Neural progenitor cell (in vitro differentiated cells): ENCODE data around the gene CLDN20. TPM values are rescaled to one million over a fixed set of nuclear protein-coding genes. Genes with fewer than 3 reads are reported as not detected.

Experiments used
- DNase-seq: peaks from one replicate; pipeline ENCODE4 v3.0.0-alpha.2; 2016; ENCODE audit warnings: low spot score
- H2AFZ ChIP-seq: fragments of 200-600 bp; sonication (generic); replicated peaks from 2 replicates; pipeline ENCODE4 v1.6.1; 2016; ENCODE audit warnings: antibody characterized with exemption
- H3F3A ChIP-seq: fragments of 200-600 bp; sonication (generic); 2 replicates; pipeline ENCODE4 v1.6.1; 2016; ENCODE audit warnings: antibody characterized with exemption, low read depth
- H3K27ac ChIP-seq: fragments of 200-600 bp; sonication (generic); 2 replicates; pipeline ENCODE4 v1.5.1; 2016; ENCODE audit warnings: mild to moderate bottlenecking
- H3K27me3 ChIP-seq: fragments of 200-600 bp; sonication (generic); 2 replicates; pipeline ENCODE4 v1.6.1; 2016; ENCODE audit warnings: mild to moderate bottlenecking, moderate library complexity
- H3K36me3 ChIP-seq: fragments of 200-600 bp; sonication (generic); 2 replicates; pipeline ENCODE4 v1.5.1; 2016
- H3K4me1 ChIP-seq: fragments of 200-600 bp; sonication (generic); 2 replicates; pipeline ENCODE4 v1.6.1; 2016; ENCODE audit warnings: mixed run types
- H3K4me2 ChIP-seq: fragments of 200-600 bp; sonication (generic); 2 replicates; pipeline ENCODE4 v1.6.1; 2016
- H3K4me3 ChIP-seq: fragments of 200-600 bp; sonication (generic); 2 replicates; pipeline ENCODE4 v1.5.1; 2016
- H3K79me2 ChIP-seq: fragments of 200-600 bp; sonication (generic); 2 replicates; pipeline ENCODE4 v1.6.1; 2016; ENCODE audit warnings: low read depth
- H3K9ac ChIP-seq: fragments of 200-600 bp; sonication (generic); 2 replicates; pipeline ENCODE4 v1.6.1; 2016
- H3K9me3 ChIP-seq: fragments of 200-600 bp; sonication (generic); 2 replicates; pipeline ENCODE4 v1.5.1; 2016; ENCODE audit warnings: low read depth
- H4K20me1 ChIP-seq: fragments of 200-600 bp; sonication (generic); 2 replicates; pipeline ENCODE4 v1.6.1; 2016; ENCODE audit warnings: low read depth
- H3K27ac Mint-ChIP-seq: 3 replicates; pipeline ENCODE4 v1.8.0; 2021; ENCODE audit warnings: mixed read lengths
- H3K27me3 Mint-ChIP-seq: 2 replicates; pipeline ENCODE4 v1.8.0; 2022; ENCODE audit warnings: low read depth, mild to moderate bottlenecking, inconsistent platforms, moderate library complexity, mixed read lengths; ENCODE audit not compliant: insufficient read depth
- H3K36me3 Mint-ChIP-seq: 3 replicates; pipeline ENCODE4 v1.8.0; 2021; ENCODE audit warnings: mixed read lengths
- H3K4me1 Mint-ChIP-seq: 3 replicates; pipeline ENCODE4 v1.8.0; 2021; ENCODE audit warnings: mixed read lengths
- H3K4me3 Mint-ChIP-seq: 3 replicates; pipeline ENCODE4 v1.8.0; 2021; ENCODE audit warnings: mild to moderate bottlenecking, moderate library complexity, mixed read lengths
- H3K9me3 Mint-ChIP-seq: 3 replicates; pipeline ENCODE4 v1.8.0; 2020; ENCODE audit warnings: mixed read lengths
- EZH2 ChIP-seq: fragments of 200-600 bp; sonication (generic); IDR thresholded peaks from 2 replicates; pipeline ENCODE4 v1.6.1; 2017; ENCODE audit warnings: antibody characterized with exemption, mild to moderate bottlenecking, moderate library complexity
- EZH2phosphoT487 ChIP-seq: fragments of 200-600 bp; sonication (generic); IDR thresholded peaks from 2 replicates; pipeline ENCODE4 v1.6.1; 2017; ENCODE audit warnings: antibody characterized with exemption
- total RNA-seq: library from RNA; depleted of rRNA; stranded (reverse); fragments of >200 nt; gene quantifications from 2 replicates; pipeline ENCODE4 v1.2.3, GENCODE V29; 2015; ENCODE audit warnings: low replicate concordance
- TF ChIP-seq, protein P1 (sequence below): fragments of 200-600 bp; sonication (generic); IDR thresholded peaks from 2 replicates; pipeline ENCODE4 v1.5.1; 2017; ENCODE audit warnings: antibody characterized with exemption, mild to moderate bottlenecking

The CLDN20 gene
- total RNA-seq, 1 donor from 2014 or later = not detected

DNA sequence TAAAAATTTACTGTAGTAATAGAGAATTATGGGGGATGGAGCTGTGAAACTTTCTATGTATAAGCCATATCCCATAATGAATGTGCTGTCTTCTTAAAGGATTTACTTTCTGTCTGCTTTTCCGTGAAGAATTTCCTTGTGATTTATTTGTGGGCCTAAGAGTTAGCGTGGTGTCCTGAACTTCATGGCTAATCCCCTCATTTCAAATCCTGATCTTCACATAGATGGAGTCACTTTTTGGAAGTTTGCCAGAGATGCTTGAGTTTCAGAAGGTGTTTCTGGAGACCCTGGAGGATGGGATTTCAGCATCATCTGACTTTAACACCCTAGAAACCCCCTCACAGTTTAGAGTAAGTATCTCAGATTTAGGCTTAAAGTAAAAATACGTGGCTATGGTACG, 19.4 kb upstream of the CLDN20 start:
- no peak overlapping the region for H3K27ac Mint-ChIP-seq
- Histone ChIP-seq H3K27ac (no peak overlapping the region), H3K27me3 (no peaks in the 10 kb centered on the region), H3K36me3 (no peaks in the 10 kb centered on the region), H3K4me3 (no peak overlapping the region), H4K20me1 (no peaks in the 10 kb centered on the region), H2AFZ (no peak overlapping the region), H3K4me1 (no peaks in the 10 kb centered on the region), H3K79me2 (no peaks in the 10 kb centered on the region), H3K9me3 (no peaks in the 10 kb centered on the region), H3K4me2 (no peak overlapping the region), H3K9ac (no peak overlapping the region), H3F3A (peaks cover 10% of the 10 kb centered on the region)
- H3K9me3 Mint-ChIP-seq = peaks cover 11% of the 10 kb centered on the region
- peaks cover 13% of the 10 kb centered on the region for H3K4me1 Mint-ChIP-seq
- DNase-seq = no peak
- TF ChIP-seq EZH2 (no peak), EZH2phosphoT487 (no peak)
- TF ChIP-seq, protein P1, sequence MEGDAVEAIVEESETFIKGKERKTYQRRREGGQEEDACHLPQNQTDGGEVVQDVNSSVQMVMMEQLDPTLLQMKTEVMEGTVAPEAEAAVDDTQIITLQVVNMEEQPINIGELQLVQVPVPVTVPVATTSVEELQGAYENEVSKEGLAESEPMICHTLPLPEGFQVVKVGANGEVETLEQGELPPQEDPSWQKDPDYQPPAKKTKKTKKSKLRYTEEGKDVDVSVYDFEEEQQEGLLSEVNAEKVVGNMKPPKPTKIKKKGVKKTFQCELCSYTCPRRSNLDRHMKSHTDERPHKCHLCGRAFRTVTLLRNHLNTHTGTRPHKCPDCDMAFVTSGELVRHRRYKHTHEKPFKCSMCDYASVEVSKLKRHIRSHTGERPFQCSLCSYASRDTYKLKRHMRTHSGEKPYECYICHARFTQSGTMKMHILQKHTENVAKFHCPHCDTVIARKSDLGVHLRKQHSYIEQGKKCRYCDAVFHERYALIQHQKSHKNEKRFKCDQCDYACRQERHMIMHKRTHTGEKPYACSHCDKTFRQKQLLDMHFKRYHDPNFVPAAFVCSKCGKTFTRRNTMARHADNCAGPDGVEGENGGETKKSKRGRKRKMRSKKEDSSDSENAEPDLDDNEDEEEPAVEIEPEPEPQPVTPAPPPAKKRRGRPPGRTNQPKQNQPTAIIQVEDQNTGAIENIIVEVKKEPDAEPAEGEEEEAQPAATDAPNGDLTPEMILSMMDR = no peak
- H3K27me3 Mint-ChIP-seq = no peaks in the 10 kb centered on the region
- no peak overlapping the region for H3K4me3 Mint-ChIP-seq
- peaks cover 48% of the 10 kb centered on the region for H3K36me3 Mint-ChIP-seq

DNA sequence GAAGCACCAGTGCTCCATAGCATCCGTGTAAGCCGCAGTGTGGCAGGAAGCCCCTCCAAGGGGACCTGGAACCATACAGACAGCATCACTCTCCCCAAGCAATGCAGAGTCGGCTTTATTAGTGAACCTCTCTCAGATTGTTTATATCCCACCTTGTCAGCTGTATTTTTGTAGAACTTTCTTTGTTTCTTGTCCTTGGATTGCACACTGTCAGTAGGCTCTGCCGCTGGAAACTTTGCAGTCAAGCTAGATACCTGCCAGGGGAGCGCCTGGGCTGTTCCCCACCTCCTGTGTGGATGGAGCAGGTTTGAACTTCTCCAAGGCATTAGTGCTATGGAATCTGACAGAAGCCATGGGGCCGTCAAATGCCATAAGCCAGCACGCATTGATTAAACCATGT, 18.6 kb upstream of the CLDN20 start:
- H3K27ac ChIP-seq = no peak overlapping the region
- no peak overlapping the region for H3K27ac Mint-ChIP-seq
- DNase-seq = no peak
- H3K4me3 Mint-ChIP-seq = no peak overlapping the region
- no peaks in the 10 kb centered on the region for H3K9me3 ChIP-seq
- H3K4me1 ChIP-seq = no peaks in the 10 kb centered on the region
- no peaks in the 10 kb centered on the region for H3K79me2 ChIP-seq
- H2AFZ ChIP-seq = no peak overlapping the region
- H3K27me3 Mint-ChIP-seq = no peaks in the 10 kb centered on the region
- no peaks in the 10 kb centered on the region for H3K36me3 ChIP-seq
- H3K9me3 Mint-ChIP-seq = peaks cover 5% of the 10 kb centered on the region
- H3K4me3 ChIP-seq = no peak overlapping the region
- H3K27me3 ChIP-seq = no peaks in the 10 kb centered on the region
- TF ChIP-seq EZH2phosphoT487 = no peak
- TF ChIP-seq, protein P1 = no peak
- TF ChIP-seq EZH2 = no peak
- peaks cover 46% of the 10 kb centered on the region for H3K36me3 Mint-ChIP-seq
- H3K4me2 ChIP-seq = no peak overlapping the region
- H4K20me1 ChIP-seq = no peaks in the 10 kb centered on the region
- no peak overlapping the region for H3K9ac ChIP-seq
- peaks cover 10% of the 10 kb centered on the region for H3F3A ChIP-seq
- peaks cover 13% of the 10 kb centered on the region for H3K4me1 Mint-ChIP-seq

DNA sequence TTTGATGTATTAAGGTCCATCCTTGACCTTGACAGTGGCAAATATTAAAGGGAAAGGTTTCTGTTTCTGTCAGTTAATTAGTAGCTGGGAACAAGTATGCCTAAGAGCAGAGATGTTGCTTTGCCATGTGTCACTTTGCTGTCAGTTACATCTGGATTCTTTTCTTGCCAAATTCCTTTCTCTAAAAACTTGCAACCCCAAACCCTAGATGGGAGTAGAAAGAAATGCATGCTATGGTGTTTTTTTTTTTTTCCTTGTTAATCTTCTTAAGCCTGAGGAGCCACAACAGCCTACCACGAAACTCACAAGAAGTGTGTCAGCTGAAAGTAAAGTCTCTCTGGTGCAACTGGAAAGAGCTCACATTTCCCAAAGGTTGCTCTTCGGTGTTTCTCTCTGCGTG, 18.0 kb upstream of the CLDN20 start:
- H3K4me1 ChIP-seq = no peaks in the 10 kb centered on the region
- H3K4me1 Mint-ChIP-seq = peaks cover 10% of the 10 kb centered on the region
- H3K27me3 ChIP-seq = no peaks in the 10 kb centered on the region
- no peaks in the 10 kb centered on the region for H3K36me3 ChIP-seq
- DNase-seq = no peak
- no peaks in the 10 kb centered on the region for H3K9me3 ChIP-seq
- no peak overlapping the region for H2AFZ ChIP-seq
- H3K4me3 ChIP-seq = no peak overlapping the region
- no peak overlapping the region for H3K4me2 ChIP-seq
- H3K79me2 ChIP-seq = no peaks in the 10 kb centered on the region
- no peak overlapping the region for H3K9ac ChIP-seq
- H3K27ac ChIP-seq = no peak overlapping the region
- no peak overlapping the region for H3K27ac Mint-ChIP-seq
- no peaks in the 10 kb centered on the region for H4K20me1 ChIP-seq
- H3K27me3 Mint-ChIP-seq = no peaks in the 10 kb centered on the region
- H3K9me3 Mint-ChIP-seq = peaks cover under 1% of the 10 kb centered on the region
- TF ChIP-seq, protein P1 = no peak
- TF ChIP-seq EZH2phosphoT487 (no peak), EZH2 (no peak)
- H3K36me3 Mint-ChIP-seq = peaks cover 42% of the 10 kb centered on the region
- no peak overlapping the region for H3K4me3 Mint-ChIP-seq
- peaks cover 10% of the 10 kb centered on the region for H3F3A ChIP-seq
